Body of pancreas (tissue), 4 donors: ENCODE measurements around the gene SNED1. TPM values are rescaled to one million over a fixed set of nuclear protein-coding genes. Genes with fewer than 3 reads are reported as not detected.

Experiments
- ATAC-seq: fragments of 150-250 bp; one replicate; pipeline ENCODE4 v1.9.1; 2016
- DNase-seq, 4 donors: peaks; one replicate each; pipeline ENCODE4 v3.0.0-alpha.2; 2019
- H3K27ac ChIP-seq, 4 donors: fragments of 200-600 bp; sonication (generic); 1 replicate in 3 of 4; 2 replicates in 1 of 4; pipeline versions ENCODE4 v1.5.1 to v1.6.1; 2016 to 2019; ENCODE audit warnings: mild to moderate bottlenecking in 1 of 4, mixed read lengths in 1 of 4, moderate library complexity in 1 of 4
- H3K27me3 ChIP-seq, 2 donors: fragments of 200-600 bp; sonication (generic); one replicate each; pipeline ENCODE4 v1.6.0; 2016; ENCODE audit warnings: mild to moderate bottlenecking in 1 of 2
- H3K36me3 ChIP-seq, 2 donors: fragments of 200-600 bp; sonication (generic); replicated peaks in 1 of 2; 2 replicates each; pipeline ENCODE4 v1.5.1; 2016; ENCODE audit warnings: low read depth in 2 of 2; ENCODE audit not compliant: insufficient read depth in 1 of 2
- H3K4me1 ChIP-seq: fragments of 200-600 bp; sonication (generic); one replicate; pipeline ENCODE4 v1.6.0; 2016
- H3K4me3 ChIP-seq, 2 donors: fragments of 200-600 bp; sonication (generic); 1 replicate in 1 of 2; 2 replicates in 1 of 2; pipeline ENCODE4 v1.5.1; 2016 to 2019
- H3K9me3 ChIP-seq, 3 donors: fragments of 200-600 bp; sonication (generic); 1 replicate in 2 of 3; 2 replicates in 1 of 3; pipeline ENCODE4 v1.5.1; 2016
- CTCF ChIP-seq, 7 experiments: fragments of 450-650 bp in 4 of 7; fragments of 200-600 bp in 3 of 7; sonication (generic) in 3 of 7; IDR thresholded peaks; one replicate each; pipeline ENCODE4 v1.5.1; 2016 to 2019; ENCODE audit warnings: antibody characterized with exemption in 7 of 7
- POLR2A ChIP-seq, 3 donors: fragments of 450-650 bp; IDR thresholded peaks; one replicate each; pipeline ENCODE4 v1.6.1; 2016; ENCODE audit warnings: antibody characterized with exemption in 3 of 3, mild to moderate bottlenecking in 2 of 3
- WGBS, 2 donors: methylation state at CpG; one replicate each; pipeline ENCODE4 v1.1.5; 2017; 5-methylcytosine and 5-hydroxymethylcytosine counted together
- intact Hi-C: fragments of 100-400 bp; cut with DNase I; formaldehyde crosslinking; loops from one replicate; pipeline ENCODE4 v1.15.1; 2023
- small RNA-seq: library from RNA; depleted of rRNA; stranded (forward); fragments of <200 nt; gene quantifications from one replicate; pipeline ENCODE3, GENCODE V24; 2016
- total RNA-seq, 2 donors: library from RNA; depleted of rRNA; stranded (reverse); fragments of >200 nt; gene quantifications; one replicate each; pipeline ENCODE4 v1.1.0, GENCODE V29; 2016

SNED1 gene
- total RNA-seq, 2 donors from 2014 or later = 13.5 to 33.0 TPM

GRCh38 chr2:241141214-241141770, 142.9 kb downstream of the SNED1 start:
- no peak for DNase-seq
- TF ChIP-seq CTCF (IDR thresholded peaks at IDR 0.05) (no peak), POLR2A (IDR thresholded peaks at IDR 0.05) (no peak)
- intact Hi-C loops = no loop called here

GRCh38 chr2:241142063-241142462, 143.6 kb downstream of the SNED1 start:
- no peaks in the 10 kb centered on the region for H3K4me1 ChIP-seq
- H3K27ac ChIP-seq = no peak overlapping the region
- no peaks in the 10 kb centered on the region for H3K9me3 ChIP-seq
- no peak overlapping the region for H3K4me3 ChIP-seq
- TF ChIP-seq POLR2A (IDR thresholded peaks at IDR 0.05) (no peak), CTCF (IDR thresholded peaks at IDR 0.05) (no peak)
- peaks cover 0 to 3% of the 10 kb centered on the region in 2 donors for H3K36me3 ChIP-seq
- intact Hi-C loops = no loop called here
- DNase-seq (no peak), ATAC-seq (no peak)
- no peaks in the 10 kb centered on the region for H3K27me3 ChIP-seq
- 89 to 90% methylated on average over 6 of the region's 6 CpGs for WGBS, 2 donors

More at GRCh38 chr2:241141214-241141770, 142.9 kb downstream of the SNED1 start:
- H3K27me3 ChIP-seq = no peaks in the 10 kb centered on the region
- no peaks in the 10 kb centered on the region for H3K4me1 ChIP-seq
- no peak for ATAC-seq
- no peak overlapping the region for H3K27ac ChIP-seq
- no peaks in the 10 kb centered on the region for H3K9me3 ChIP-seq
- no peak overlapping the region for H3K4me3 ChIP-seq
- WGBS, 2 donors = 94 to 95% methylated on average over 14 of the region's 14 CpGs
- peaks cover 0 to 5% of the 10 kb centered on the region in 2 donors for H3K36me3 ChIP-seq

GRCh38 chr2:241142593-241142992, 144.2 kb downstream of the SNED1 start:
- TF ChIP-seq POLR2A (IDR thresholded peaks at IDR 0.05) (no peak), CTCF (IDR thresholded peaks at IDR 0.05) (no peak)
- H3K27ac ChIP-seq = no peak overlapping the region
- DNase-seq (no peak), ATAC-seq (no peak)
- H3K36me3 ChIP-seq = peaks cover 0 to 3% of the 10 kb centered on the region in 2 donors
- no peaks in the 10 kb centered on the region for H3K27me3 ChIP-seq
- H3K4me3 ChIP-seq = no peak overlapping the region
- WGBS, 2 donors = 89% methylated on average over 8 to 9 of the region's 9 CpGs
- no peaks in the 10 kb centered on the region for H3K9me3 ChIP-seq
- H3K4me1 ChIP-seq = no peaks in the 10 kb centered on the region
- intact Hi-C loops = no loop called here

Small RNA genes within 50 kb of the gene (small RNA-seq; reads per million reads assigned to genes)
- gene AC005237.2 = not detected

Other genes starting within 250 kb of the SNED1 start
- 10 to 100 TPM; 51.9 to 79.1 TPM for gene KIF1A, start 178.4 kb upstream of the SNED1 start, total RNA-seq
- gene AGXT, start 129.8 kb upstream of the SNED1 start, total RNA-seq = 1 to 10 TPM in 1 of 2 donors, not detected in 1; 1.6 TPM
- under 1 TPM in 1 of 2 donors, not detected in 1; 0.26 TPM for gene MAB21L4, start 102.5 kb upstream of the SNED1 start, total RNA-seq
- gene CROCC2, start 92.3 kb upstream of the SNED1 start, total RNA-seq = under 1 TPM in 1 of 2 donors, not detected in 1; under 0.01 TPM
- 10 to 100 TPM; 17.1 to 39.2 TPM for gene MTERF4, start 103.7 kb downstream of the SNED1 start, total RNA-seq
- gene PASK, start 150.9 kb downstream of the SNED1 start, total RNA-seq = 10 to 100 TPM in 1 of 2 donors, 1 to 10 TPM in 1; 7.5 to 15.8 TPM
- 10 to 100 TPM; 27.0 to 99.4 TPM for gene PPP1R7, start 151.8 kb downstream of the SNED1 start, total RNA-seq
- gene ANO7, start 190.1 kb downstream of the SNED1 start, total RNA-seq = 1 to 10 TPM in 1 of 2 donors, under 1 TPM in 1; 0.99 to 1.6 TPM